DOHH2 (cell line): ENCODE measurements around the gene FABP7.

ENCODE experiments used
- H3F3A ChIP-seq: fragments of 200-600 bp; sonication (generic), shearing (Covaris generic); 2 replicates; pipeline ENCODE4 v1.6.0; 2016; ENCODE audit warnings: antibody characterized with exemption, mild to moderate bottlenecking; ENCODE audit not compliant: control insufficient read depth, insufficient read depth
- H3K27ac ChIP-seq: fragments of 200-600 bp; sonication (generic); 2 replicates; pipeline ENCODE4 v1.5.1; 2014; ENCODE audit warnings: low read depth, mild to moderate bottlenecking, low read length, moderate library complexity
- H3K27me3 ChIP-seq: fragments of 200-600 bp; sonication (generic); 2 replicates; pipeline ENCODE4 v1.6.1; 2014; ENCODE audit warnings: mild to moderate bottlenecking, low read length, mixed read lengths; ENCODE audit not compliant: control insufficient read depth
- H3K36me3 ChIP-seq: fragments of 200-600 bp; sonication (generic); 2 replicates; pipeline ENCODE4 v1.6.1; 2014; ENCODE audit warnings: mild to moderate bottlenecking, low read length, moderate library complexity, mixed read lengths; ENCODE audit not compliant: control insufficient read depth
- H3K4me1 ChIP-seq: fragments of 200-600 bp; sonication (generic); 2 replicates; pipeline ENCODE4 v1.6.1; 2014; ENCODE audit warnings: mild to moderate bottlenecking, low read length, mixed read lengths; ENCODE audit not compliant: control insufficient read depth
- H3K4me2 ChIP-seq: fragments of 200-600 bp; sonication (generic); 2 replicates; pipeline ENCODE4 v1.6.0; 2014; ENCODE audit warnings: mild to moderate bottlenecking, low read length, moderate library complexity
- H3K4me3 ChIP-seq: fragments of 200-600 bp; sonication (generic); 2 replicates; pipeline ENCODE4 v1.5.1; 2014; ENCODE audit warnings: mild to moderate bottlenecking, low read length, mixed read lengths
- H3K79me2 ChIP-seq: fragments of 200-600 bp; sonication (generic); 2 replicates; pipeline ENCODE4 v1.6.1; 2014; ENCODE audit warnings: mild to moderate bottlenecking, low read length, mixed read lengths; ENCODE audit not compliant: control insufficient read depth
- H3K9me2 ChIP-seq: fragments of 200-600 bp; sonication (generic); replicated peaks from 2 replicates; pipeline ENCODE4 v1.6.1; 2014; ENCODE audit warnings: mild to moderate bottlenecking, low read length, mixed read lengths; ENCODE audit not compliant: control insufficient read depth
- H3K9me3 ChIP-seq: fragments of 200-600 bp; sonication (generic); 2 replicates; pipeline ENCODE4 v1.6.1; 2014; ENCODE audit warnings: antibody characterized with exemption, low read length, mixed read lengths; ENCODE audit not compliant: control insufficient read depth, insufficient read depth
- H4K20me1 ChIP-seq: fragments of 200-600 bp; sonication (generic); 2 replicates; pipeline ENCODE4 v1.6.0; 2014; ENCODE audit warnings: low read depth, mild to moderate bottlenecking, antibody characterized with exemption, low read length, moderate library complexity; ENCODE audit not compliant: control insufficient read depth, insufficient read depth
- EZH2phosphoT487 ChIP-seq: fragments of 200-600 bp; sonication (generic); IDR thresholded peaks from 2 replicates; pipeline ENCODE4 v1.6.1; 2017; ENCODE audit warnings: borderline replicate concordance, mild to moderate bottlenecking, antibody characterized with exemption, low read length, moderate library complexity, mixed read lengths
- TF ChIP-seq, protein P1 (sequence below): fragments of 200-600 bp; sonication (generic); IDR thresholded peaks from one replicate; pipeline ENCODE4 v1.5.1; 2014; ENCODE audit warnings: antibody characterized with exemption, mild to moderate bottlenecking, low read depth, low read length; ENCODE audit not compliant: poor library complexity, severe bottlenecking

FABP7 gene

GRCh38 chr6:122832459-122832858 is 52.9 kb downstream of the FABP7 start:
- no peak overlapping the region for H3K4me3 ChIP-seq
- no peaks in the 10 kb centered on the region for H3K79me2 ChIP-seq
- no peak overlapping the region for H3K4me2 ChIP-seq
- no peaks in the 10 kb centered on the region for H4K20me1 ChIP-seq
- H3K4me1 ChIP-seq: no peaks in the 10 kb centered on the region
- TF ChIP-seq, protein P1, sequence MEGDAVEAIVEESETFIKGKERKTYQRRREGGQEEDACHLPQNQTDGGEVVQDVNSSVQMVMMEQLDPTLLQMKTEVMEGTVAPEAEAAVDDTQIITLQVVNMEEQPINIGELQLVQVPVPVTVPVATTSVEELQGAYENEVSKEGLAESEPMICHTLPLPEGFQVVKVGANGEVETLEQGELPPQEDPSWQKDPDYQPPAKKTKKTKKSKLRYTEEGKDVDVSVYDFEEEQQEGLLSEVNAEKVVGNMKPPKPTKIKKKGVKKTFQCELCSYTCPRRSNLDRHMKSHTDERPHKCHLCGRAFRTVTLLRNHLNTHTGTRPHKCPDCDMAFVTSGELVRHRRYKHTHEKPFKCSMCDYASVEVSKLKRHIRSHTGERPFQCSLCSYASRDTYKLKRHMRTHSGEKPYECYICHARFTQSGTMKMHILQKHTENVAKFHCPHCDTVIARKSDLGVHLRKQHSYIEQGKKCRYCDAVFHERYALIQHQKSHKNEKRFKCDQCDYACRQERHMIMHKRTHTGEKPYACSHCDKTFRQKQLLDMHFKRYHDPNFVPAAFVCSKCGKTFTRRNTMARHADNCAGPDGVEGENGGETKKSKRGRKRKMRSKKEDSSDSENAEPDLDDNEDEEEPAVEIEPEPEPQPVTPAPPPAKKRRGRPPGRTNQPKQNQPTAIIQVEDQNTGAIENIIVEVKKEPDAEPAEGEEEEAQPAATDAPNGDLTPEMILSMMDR: no peak
- TF ChIP-seq EZH2phosphoT487: no peak
- H3K36me3 ChIP-seq: no peaks in the 10 kb centered on the region
- H3K9me3 ChIP-seq: no peaks in the 10 kb centered on the region
- no peaks in the 10 kb centered on the region for H3F3A ChIP-seq
- no peaks in the 10 kb centered on the region for H3K27me3 ChIP-seq
- H3K9me2 ChIP-seq: no peaks in the 10 kb centered on the region
- no peak overlapping the region for H3K27ac ChIP-seq

GRCh38 chr6:122833021-122833491 is 53.5 kb downstream of the FABP7 start:
- no peaks in the 10 kb centered on the region for H3K9me3 ChIP-seq
- no peaks in the 10 kb centered on the region for H3K79me2 ChIP-seq
- no peak overlapping the region for H3K4me2 ChIP-seq
- H4K20me1 ChIP-seq: no peaks in the 10 kb centered on the region
- no peak overlapping the region for H3K4me3 ChIP-seq
- H3K36me3 ChIP-seq: no peaks in the 10 kb centered on the region
- H3F3A ChIP-seq: no peaks in the 10 kb centered on the region
- no peak overlapping the region for H3K27ac ChIP-seq
- TF ChIP-seq EZH2phosphoT487: no peak
- TF ChIP-seq, protein P1: no peak
- H3K9me2 ChIP-seq: no peaks in the 10 kb centered on the region
- no peaks in the 10 kb centered on the region for H3K4me1 ChIP-seq
- no peaks in the 10 kb centered on the region for H3K27me3 ChIP-seq
